GM12865 (cell line): ENCODE measurements around the gene TCF12.

Experiments
- DNase-seq: peaks from one replicate; pipeline ENCODE4 v3.0.0; 2010; ENCODE audit warnings: low read depth
- H3K4me3 ChIP-seq: 2 replicates; pipeline ENCODE4 v1.5.1; 2011; ENCODE audit warnings: mild to moderate bottlenecking, low read depth, low read length, control low read depth
- CTCF ChIP-seq: IDR thresholded peaks from 2 replicates; pipeline ENCODE4 v1.5.1; 2011; ENCODE audit warnings: low read length, control low read depth, low read depth, inconsistent platforms; ENCODE audit not compliant: insufficient read depth; ENCODE audit errors: missing control alignments

TCF12 gene

GRCh38 chr15:57215881-57216280 lies 297.4 kb downstream of the TCF12 start:
- TF ChIP-seq CTCF, result no peak
- no peak overlapping the region for H3K4me3 ChIP-seq
- no peak for DNase-seq

- no peak overlapping the region for H3K4me3 ChIP-seq
- no peak for DNase-seq
- TF ChIP-seq CTCF, result no peak
These were observed 297.8 kb downstream of the TCF12 start for GRCh38 chr15:57216288-57216687.

- no peak for DNase-seq
- no peak overlapping the region for H3K4me3 ChIP-seq
- no peak for TF ChIP-seq CTCF
These were observed 299.5 kb downstream of the TCF12 start for GRCh38 chr15:57217778-57218598.

- peak; percentile 43 for DNase-seq
- TF ChIP-seq CTCF, result no peak
- H3K4me3 ChIP-seq, result no peak overlapping the region
These were observed 300.6 kb downstream of the TCF12 start for GRCh38 chr15:57218826-57219576.

GRCh38 chr15:57220205-57220604 lies 301.8 kb downstream of the TCF12 start:
- TF ChIP-seq CTCF, result no peak
- no peak for DNase-seq
- H3K4me3 ChIP-seq, result no peak overlapping the region

- no peak for TF ChIP-seq CTCF
- no peak for DNase-seq
- no peak overlapping the region for H3K4me3 ChIP-seq
These were observed 302.7 kb downstream of the TCF12 start for GRCh38 chr15:57221134-57221533.
